Ishikawa (cell line): ENCODE measurements around the gene TRUB1.

Experiments
- CEBPB ChIP-seq: IDR thresholded peaks from 2 replicates; pipeline ENCODE4 v1.6.1; 2012
- CREB1 ChIP-seq: IDR thresholded peaks from 2 replicates; pipeline ENCODE4 v1.6.1; 2012; ENCODE audit warnings: low read depth
- EGR1 ChIP-seq: IDR thresholded peaks from 2 replicates; pipeline ENCODE4 v1.6.1; 2012
- EP300 ChIP-seq: IDR thresholded peaks from 2 replicates; pipeline ENCODE4 v1.6.1; 2012; ENCODE audit warnings: borderline replicate concordance
- FOXM1 ChIP-seq: IDR thresholded peaks from 2 replicates; pipeline ENCODE4 v1.6.1; 2012; ENCODE audit warnings: low read depth, borderline replicate concordance
- MAX ChIP-seq: IDR thresholded peaks from 2 replicates; pipeline ENCODE4 v1.6.1; 2012
- NFIC ChIP-seq: IDR thresholded peaks from 2 replicates; pipeline ENCODE4 v1.6.1; 2012
- RAD21 ChIP-seq: IDR thresholded peaks from 2 replicates; pipeline ENCODE4 v1.6.1; 2012; ENCODE audit warnings: low read depth
- TAF1 ChIP-seq: IDR thresholded peaks from 2 replicates; pipeline ENCODE4 v1.6.1; 2012; ENCODE audit warnings: low read depth, mild to moderate bottlenecking
- TCF12 ChIP-seq: IDR thresholded peaks from 2 replicates; pipeline ENCODE4 v1.6.1; 2012; ENCODE audit warnings: low read depth
- TEAD4 ChIP-seq: IDR thresholded peaks from 2 replicates; pipeline ENCODE4 v1.6.1; 2012
- USF1 ChIP-seq: IDR thresholded peaks from 2 replicates; pipeline ENCODE4 v1.6.1; 2012
- YY1 ChIP-seq: IDR thresholded peaks from 2 replicates; pipeline ENCODE4 v1.6.1; 2012; ENCODE audit warnings: low read depth
- ZBTB7A ChIP-seq: IDR thresholded peaks from 2 replicates; pipeline ENCODE4 v1.6.1; 2012; ENCODE audit warnings: low read depth
- TF ChIP-seq, protein P1 (sequence below): IDR thresholded peaks from 2 replicates; pipeline ENCODE4 v1.6.1; 2012; ENCODE audit warnings: low read depth, mild to moderate bottlenecking

TRUB1 gene

GRCh38 chr10:114955984-114956383, 18.0 kb downstream of the TRUB1 start:
- no peak for TF ChIP-seq USF1
- TF ChIP-seq CREB1: no peak
- TF ChIP-seq, protein P1, sequence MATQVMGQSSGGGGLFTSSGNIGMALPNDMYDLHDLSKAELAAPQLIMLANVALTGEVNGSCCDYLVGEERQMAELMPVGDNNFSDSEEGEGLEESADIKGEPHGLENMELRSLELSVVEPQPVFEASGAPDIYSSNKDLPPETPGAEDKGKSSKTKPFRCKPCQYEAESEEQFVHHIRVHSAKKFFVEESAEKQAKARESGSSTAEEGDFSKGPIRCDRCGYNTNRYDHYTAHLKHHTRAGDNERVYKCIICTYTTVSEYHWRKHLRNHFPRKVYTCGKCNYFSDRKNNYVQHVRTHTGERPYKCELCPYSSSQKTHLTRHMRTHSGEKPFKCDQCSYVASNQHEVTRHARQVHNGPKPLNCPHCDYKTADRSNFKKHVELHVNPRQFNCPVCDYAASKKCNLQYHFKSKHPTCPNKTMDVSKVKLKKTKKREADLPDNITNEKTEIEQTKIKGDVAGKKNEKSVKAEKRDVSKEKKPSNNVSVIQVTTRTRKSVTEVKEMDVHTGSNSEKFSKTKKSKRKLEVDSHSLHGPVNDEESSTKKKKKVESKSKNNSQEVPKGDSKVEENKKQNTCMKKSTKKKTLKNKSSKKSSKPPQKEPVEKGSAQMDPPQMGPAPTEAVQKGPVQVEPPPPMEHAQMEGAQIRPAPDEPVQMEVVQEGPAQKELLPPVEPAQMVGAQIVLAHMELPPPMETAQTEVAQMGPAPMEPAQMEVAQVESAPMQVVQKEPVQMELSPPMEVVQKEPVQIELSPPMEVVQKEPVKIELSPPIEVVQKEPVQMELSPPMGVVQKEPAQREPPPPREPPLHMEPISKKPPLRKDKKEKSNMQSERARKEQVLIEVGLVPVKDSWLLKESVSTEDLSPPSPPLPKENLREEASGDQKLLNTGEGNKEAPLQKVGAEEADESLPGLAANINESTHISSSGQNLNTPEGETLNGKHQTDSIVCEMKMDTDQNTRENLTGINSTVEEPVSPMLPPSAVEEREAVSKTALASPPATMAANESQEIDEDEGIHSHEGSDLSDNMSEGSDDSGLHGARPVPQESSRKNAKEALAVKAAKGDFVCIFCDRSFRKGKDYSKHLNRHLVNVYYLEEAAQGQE: no peak
- TF ChIP-seq TCF12: no peak
- TF ChIP-seq EGR1: no peak
- TF ChIP-seq EP300: no peak
- TF ChIP-seq RAD21: no peak
- TF ChIP-seq NFIC: no peak
- no peak for TF ChIP-seq TAF1
- no peak for TF ChIP-seq CEBPB
- TF ChIP-seq TEAD4: no peak
- no peak for TF ChIP-seq YY1
- no peak for TF ChIP-seq FOXM1
- no peak for TF ChIP-seq MAX
- TF ChIP-seq ZBTB7A: no peak

- TF ChIP-seq MAX (no peak), TCF12 (no peak), CEBPB (no peak), ZBTB7A (no peak), FOXM1 (no peak), RAD21 (no peak), EP300 (no peak), NFIC (no peak), YY1 (no peak), EGR1 (no peak), CREB1 (no peak), TEAD4 (no peak), USF1 (no peak)
- TF ChIP-seq, protein P1: no peak
These were observed 18.5 kb downstream of the TRUB1 start for GRCh38 chr10:114956466-114956865.

DNA sequence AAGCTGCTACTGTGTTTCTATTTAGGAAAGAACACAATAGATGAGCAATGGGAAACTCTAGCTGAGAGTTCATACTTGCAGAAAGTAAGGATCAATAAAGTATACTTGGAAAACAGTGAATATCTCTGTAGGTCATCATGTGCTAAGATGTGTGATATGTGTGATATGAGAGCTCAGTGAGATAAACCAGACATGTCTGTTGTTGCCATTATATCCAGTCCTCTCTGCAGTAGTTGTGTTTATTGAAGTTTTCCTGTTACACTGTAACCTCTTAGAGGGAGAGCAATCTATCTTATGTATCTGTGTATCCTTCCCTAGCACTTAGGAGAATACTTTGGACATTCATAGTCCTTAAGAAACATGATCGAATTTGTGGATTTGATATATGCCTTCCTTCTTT, 19.1 kb downstream of the TRUB1 start:
- no peak for TF ChIP-seq USF1
- TF ChIP-seq NFIC: no peak
- TF ChIP-seq EGR1: no peak
- no peak for TF ChIP-seq EP300
- TF ChIP-seq ZBTB7A: no peak
- TF ChIP-seq CEBPB: no peak
- no peak for TF ChIP-seq MAX
- TF ChIP-seq TAF1: no peak
- no peak for TF ChIP-seq YY1
- TF ChIP-seq TCF12: no peak
- no peak for TF ChIP-seq CREB1
- TF ChIP-seq, protein P1: no peak
- TF ChIP-seq FOXM1: no peak
- TF ChIP-seq TEAD4: no peak
- no peak for TF ChIP-seq RAD21

DNA sequence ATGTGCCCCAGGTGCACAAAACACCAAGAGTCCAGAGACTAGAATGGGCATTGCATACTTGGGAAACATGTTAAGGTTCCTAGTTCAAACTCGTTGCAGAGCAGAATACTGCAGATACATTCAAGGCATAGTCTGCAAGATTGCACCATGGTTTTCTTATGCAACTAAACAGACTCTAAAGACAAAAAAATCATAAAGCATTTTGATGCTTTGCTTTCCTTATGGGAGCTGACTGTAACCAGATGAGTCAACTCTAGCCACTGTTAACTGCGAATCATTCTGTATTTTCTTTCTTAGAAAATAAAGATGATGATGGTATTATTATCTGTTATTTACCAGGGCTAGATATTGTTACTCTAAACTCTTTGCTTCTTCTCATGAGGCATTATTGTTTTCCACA, 19.7 kb downstream of the TRUB1 start:
- TF ChIP-seq CEBPB (no peak), YY1 (no peak), TCF12 (no peak), TEAD4 (no peak), NFIC (no peak), EP300 (no peak), USF1 (no peak), TAF1 (no peak), MAX (no peak), FOXM1 (no peak), RAD21 (no peak), EGR1 (no peak), ZBTB7A (no peak), CREB1 (no peak)
- TF ChIP-seq, protein P1: no peak
